Measurements from ENCODE around the gene ENKUR.

The ENKUR gene

DNA sequence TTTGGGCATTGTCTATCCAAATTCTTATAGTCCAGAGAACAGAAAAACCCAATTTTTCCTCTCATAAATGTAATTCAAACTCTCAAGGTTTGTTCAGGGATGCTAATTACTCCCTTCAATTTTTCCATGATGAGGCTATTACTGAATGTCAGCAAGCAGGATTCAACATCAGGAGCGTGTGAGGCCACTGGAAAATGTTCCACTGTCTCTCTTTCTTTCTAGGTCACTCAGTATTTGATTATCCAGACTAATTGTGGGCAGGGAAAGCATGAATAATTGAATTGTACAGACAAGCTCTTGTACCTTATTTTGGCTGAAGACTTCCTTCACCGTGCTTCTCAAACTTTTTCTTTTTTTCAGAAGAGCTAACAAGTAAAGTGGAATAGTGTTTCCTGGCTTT lies 31.1 kb upstream of the ENKUR start:
- TF ChIP-seq, protein P1, sequence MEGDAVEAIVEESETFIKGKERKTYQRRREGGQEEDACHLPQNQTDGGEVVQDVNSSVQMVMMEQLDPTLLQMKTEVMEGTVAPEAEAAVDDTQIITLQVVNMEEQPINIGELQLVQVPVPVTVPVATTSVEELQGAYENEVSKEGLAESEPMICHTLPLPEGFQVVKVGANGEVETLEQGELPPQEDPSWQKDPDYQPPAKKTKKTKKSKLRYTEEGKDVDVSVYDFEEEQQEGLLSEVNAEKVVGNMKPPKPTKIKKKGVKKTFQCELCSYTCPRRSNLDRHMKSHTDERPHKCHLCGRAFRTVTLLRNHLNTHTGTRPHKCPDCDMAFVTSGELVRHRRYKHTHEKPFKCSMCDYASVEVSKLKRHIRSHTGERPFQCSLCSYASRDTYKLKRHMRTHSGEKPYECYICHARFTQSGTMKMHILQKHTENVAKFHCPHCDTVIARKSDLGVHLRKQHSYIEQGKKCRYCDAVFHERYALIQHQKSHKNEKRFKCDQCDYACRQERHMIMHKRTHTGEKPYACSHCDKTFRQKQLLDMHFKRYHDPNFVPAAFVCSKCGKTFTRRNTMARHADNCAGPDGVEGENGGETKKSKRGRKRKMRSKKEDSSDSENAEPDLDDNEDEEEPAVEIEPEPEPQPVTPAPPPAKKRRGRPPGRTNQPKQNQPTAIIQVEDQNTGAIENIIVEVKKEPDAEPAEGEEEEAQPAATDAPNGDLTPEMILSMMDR (IDR thresholded peaks at IDR 0.05; ENCODE audit: low read depth, low read length) = no peak
- no peak for DNase-seq (ENCODE audit: extremely low read depth, low read depth)

DNA sequence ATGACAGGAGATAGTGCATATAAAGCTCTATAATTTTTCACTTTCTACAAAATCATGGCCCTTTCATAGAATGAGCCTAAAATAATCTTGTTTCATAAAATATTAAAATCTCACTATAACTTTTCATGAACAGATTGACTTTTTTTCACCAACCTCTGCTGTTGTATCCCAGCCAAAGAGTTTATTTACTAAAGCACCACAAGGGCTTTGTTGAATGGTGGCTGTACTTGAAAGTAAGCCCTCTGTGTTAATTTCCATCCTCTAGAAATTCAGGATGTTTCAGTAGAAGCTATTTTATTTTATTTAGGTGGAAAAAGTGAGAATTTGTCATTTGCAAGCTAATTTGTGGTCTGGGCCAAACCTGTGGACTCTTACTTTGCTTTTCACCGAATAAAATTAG lies 30.7 kb upstream of the ENKUR start:
- no peak for DNase-seq (ENCODE audit: extremely low read depth, low read depth)
- TF ChIP-seq, protein P1 (IDR thresholded peaks at IDR 0.05; ENCODE audit: low read depth, low read length) = no peak

DNA sequence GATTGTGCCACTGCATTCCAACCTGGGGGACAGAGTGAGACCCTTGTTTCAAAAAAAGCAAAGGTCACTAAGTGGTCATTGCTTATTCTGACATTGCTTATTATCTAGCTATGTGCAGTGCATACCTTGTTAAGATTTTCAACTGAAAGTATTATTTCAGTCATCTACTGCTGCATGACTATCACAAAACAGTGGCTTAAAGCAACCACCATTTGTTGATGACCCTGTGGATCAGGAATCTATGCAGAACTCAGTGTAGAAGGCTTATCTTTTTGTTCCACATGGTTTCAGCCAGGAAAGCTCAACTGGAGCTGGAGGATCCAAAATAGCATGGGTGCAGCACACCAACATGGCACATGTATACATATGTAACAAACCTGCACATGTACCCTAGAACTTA lies 23.6 kb upstream of the ENKUR start:
- DNase-seq (ENCODE audit: extremely low read depth, low read depth) = no peak
- TF ChIP-seq, protein P1 (IDR thresholded peaks at IDR 0.05; ENCODE audit: low read depth, low read length) = no peak

DNA sequence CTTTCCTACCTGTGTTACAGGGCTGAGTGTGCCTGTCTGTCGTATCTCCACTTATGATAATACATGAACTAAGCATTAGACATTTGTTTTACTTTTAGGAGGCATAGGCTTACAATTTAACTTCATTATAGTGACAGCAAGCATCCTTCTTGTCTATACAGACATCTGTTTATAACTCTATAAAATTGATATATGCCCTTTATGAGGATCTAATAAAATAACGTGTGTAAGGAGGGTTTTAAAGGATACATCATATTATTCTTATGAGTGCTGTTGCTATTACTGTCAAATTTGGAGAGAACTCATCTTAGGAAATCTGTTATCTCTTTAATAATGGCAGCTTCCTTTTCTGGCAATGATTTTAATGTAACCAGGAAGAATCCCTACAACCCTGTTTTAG lies 22.4 kb upstream of the ENKUR start:
- no peak for DNase-seq (ENCODE audit: extremely low read depth, low read depth)
- TF ChIP-seq, protein P1 (IDR thresholded peaks at IDR 0.05; ENCODE audit: low read depth, low read length) = no peak

DNA sequence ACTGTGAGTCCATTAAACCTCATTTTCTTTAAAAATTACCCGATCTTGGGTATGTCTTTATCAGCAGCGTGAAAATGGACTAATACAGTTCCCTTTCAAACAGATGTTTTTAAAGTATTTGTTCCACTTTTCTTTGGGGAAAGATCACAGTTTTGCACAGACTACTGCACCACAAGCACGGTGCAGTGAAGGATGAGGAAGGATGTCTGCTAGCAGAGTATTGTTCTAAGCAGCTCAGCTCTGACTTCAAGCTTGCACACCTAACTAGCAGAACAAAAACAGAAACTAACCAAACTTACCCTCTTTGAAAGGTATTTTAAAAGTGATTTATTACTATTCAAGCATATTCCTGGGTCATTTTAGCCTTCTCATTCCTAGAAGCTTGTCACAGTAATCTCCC lies 20.4 kb upstream of the ENKUR start:
- no peak for DNase-seq (ENCODE audit: extremely low read depth, low read depth)
- TF ChIP-seq, protein P1 (IDR thresholded peaks at IDR 0.05; ENCODE audit: low read depth, low read length) = no peak

DNA sequence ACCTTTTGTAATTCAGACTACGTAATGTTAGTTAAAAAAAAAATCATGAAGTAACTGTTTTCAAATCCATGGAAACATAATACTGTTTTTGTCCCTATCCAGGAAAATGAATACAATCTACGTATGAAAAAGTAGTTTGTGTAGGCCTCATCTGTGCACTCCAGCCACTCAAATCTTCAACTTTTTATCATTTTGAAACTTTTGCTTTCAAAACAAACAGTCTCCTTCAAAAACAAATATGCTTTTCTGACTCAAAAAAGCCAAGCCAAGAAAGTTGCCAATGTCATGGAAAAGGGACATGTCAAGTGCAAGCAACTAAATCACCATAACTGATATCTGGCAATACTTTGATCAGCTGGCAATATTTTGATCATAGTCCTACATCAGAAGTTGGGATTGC lies 13.6 kb upstream of the ENKUR start:
- TF ChIP-seq, protein P1 (IDR thresholded peaks at IDR 0.05; ENCODE audit: low read depth, low read length) = no peak
- no peak for DNase-seq (ENCODE audit: extremely low read depth, low read depth)

DNA sequence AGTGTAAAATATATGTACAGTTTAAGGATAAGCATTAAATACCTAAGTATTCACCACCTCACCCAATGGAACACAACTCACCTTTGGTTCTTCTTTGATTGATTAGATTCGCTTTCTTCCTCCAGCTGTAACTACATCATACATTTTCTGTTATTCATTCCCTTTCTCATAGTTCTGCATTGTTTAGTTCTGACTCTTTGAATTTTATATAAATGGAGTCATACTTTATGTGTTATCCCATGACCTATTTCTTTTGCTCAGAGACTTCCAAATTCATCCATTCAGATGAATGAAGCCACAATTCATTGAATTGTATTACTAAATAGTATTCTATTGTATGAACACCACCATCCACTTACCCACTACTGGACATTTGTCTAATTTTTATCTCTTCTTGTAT lies 12.8 kb upstream of the ENKUR start:
- TF ChIP-seq, protein P1 (IDR thresholded peaks at IDR 0.05; ENCODE audit: low read depth, low read length) = no peak
- no peak for DNase-seq (ENCODE audit: extremely low read depth, low read depth)
